GM23338 (cell line): Measurements from ENCODE around the gene NXN.
"Not testable (repeated sequence)": the region's sequence is repeated elsewhere in the genome, so short reads cannot be mapped to it uniquely, and the experiment has no call there.

ENCODE experiments used
- EZH2phosphoT487 ChIP-seq: fragments of 200-600 bp; sonication (generic); IDR thresholded peaks from one replicate; pipeline ENCODE4 v1.8.1; 2018; ENCODE audit warnings: antibody characterized with exemption; ENCODE audit not compliant: unreplicated experiment
- ZNF114 ChIP-seq: fragments of 250-450 bp; sonication (Bioruptor Pico); IDR thresholded peaks from 2 replicates; pipeline ENCODE4 v1.5.0; 2020; ENCODE audit warnings: mild to moderate bottlenecking, moderate library complexity

- TF ChIP-seq EZH2phosphoT487; ZNF114 (CRISPR knock-in tag): not testable (repeated sequence)
Observed at GRCh38 chr17:952592-952991, 27.0 kb downstream of the NXN start.
